ENCODE measurements around the gene PLXNA4.

DNA sequence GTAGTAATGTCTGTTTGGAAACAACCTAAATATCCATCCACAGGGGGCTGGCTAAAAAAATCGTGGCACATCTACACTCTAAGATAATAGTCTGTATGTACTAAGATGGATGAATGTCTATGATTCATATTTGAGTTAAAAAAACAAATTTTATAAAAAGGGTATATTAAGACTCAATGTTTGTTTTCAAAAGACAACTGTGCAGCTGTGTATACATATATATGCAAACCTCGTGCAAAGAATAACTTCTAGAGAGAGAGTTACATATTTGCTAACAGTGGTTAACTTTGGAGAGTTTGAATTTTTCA, 323.5 kb downstream of the PLXNA4 start:
- TF ChIP-seq, protein P1, sequence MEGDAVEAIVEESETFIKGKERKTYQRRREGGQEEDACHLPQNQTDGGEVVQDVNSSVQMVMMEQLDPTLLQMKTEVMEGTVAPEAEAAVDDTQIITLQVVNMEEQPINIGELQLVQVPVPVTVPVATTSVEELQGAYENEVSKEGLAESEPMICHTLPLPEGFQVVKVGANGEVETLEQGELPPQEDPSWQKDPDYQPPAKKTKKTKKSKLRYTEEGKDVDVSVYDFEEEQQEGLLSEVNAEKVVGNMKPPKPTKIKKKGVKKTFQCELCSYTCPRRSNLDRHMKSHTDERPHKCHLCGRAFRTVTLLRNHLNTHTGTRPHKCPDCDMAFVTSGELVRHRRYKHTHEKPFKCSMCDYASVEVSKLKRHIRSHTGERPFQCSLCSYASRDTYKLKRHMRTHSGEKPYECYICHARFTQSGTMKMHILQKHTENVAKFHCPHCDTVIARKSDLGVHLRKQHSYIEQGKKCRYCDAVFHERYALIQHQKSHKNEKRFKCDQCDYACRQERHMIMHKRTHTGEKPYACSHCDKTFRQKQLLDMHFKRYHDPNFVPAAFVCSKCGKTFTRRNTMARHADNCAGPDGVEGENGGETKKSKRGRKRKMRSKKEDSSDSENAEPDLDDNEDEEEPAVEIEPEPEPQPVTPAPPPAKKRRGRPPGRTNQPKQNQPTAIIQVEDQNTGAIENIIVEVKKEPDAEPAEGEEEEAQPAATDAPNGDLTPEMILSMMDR (IDR thresholded peaks at IDR 0.05): no peak
- TF ChIP-seq FOSL2 (IDR thresholded peaks at IDR 0.05) (no peak), FOSL2 (CRISPR knock-in tag; IDR thresholded peaks at IDR 0.05) (no peak), BHLHE40 (IDR thresholded peaks at IDR 0.05; ENCODE audit: low read depth, low read length) (no peak), RCOR1 (IDR thresholded peaks at IDR 0.05; ENCODE audit: low read depth, low read length) (no peak), POLR2A (IDR thresholded peaks at IDR 0.05; ENCODE audit: low read length) (no peak), POLR2AphosphoS2 (conservative IDR thresholded peaks at IDR 0.05; ENCODE audit: low read length) (no peak)

Data from A549 (cell line).